ENCODE results near the gene PIP5K1C.
A peak's percentile ranks its signal among the peaks of the same experiment; 100 is the strongest.
"Not testable (repeated sequence)": the region's sequence is repeated elsewhere in the genome, so short reads cannot be mapped to it uniquely, and the experiment has no call there.

PIP5K1C gene

GRCh38 chr19:3661284-3662238 is 38.7 kb downstream of the PIP5K1C start:
- no peak for DNase-seq (ENCODE audit: low spot score)

GRCh38 chr19:3660493-3661219 is 39.6 kb downstream of the PIP5K1C start:
- DNase-seq (ENCODE audit: low spot score), result no peak

- DNase-seq (ENCODE audit: low spot score), result no peak
These were observed 40.5 kb downstream of the PIP5K1C start for GRCh38 chr19:3659746-3660112.

- DNase-seq (ENCODE audit: low spot score), result no peak
These were observed 41.2 kb downstream of the PIP5K1C start for GRCh38 chr19:3658870-3659745.

- DNase-seq (ENCODE audit: low spot score), result no peak
These were observed 42.0 kb downstream of the PIP5K1C start for GRCh38 chr19:3658004-3658869.

GRCh38 chr19:3657395-3657769 is 42.9 kb downstream of the PIP5K1C start:
- DNase-seq (ENCODE audit: low spot score), result no peak

GRCh38 chr19:3656747-3657394 is 43.4 kb downstream of the PIP5K1C start:
- peak; percentile 37 for DNase-seq (ENCODE audit: low spot score)

- peak; percentile 25 for DNase-seq (ENCODE audit: low spot score)
These were observed 44.1 kb downstream of the PIP5K1C start for GRCh38 chr19:3656073-3656746.

GRCh38 chr19:3655402-3656072 is 44.7 kb downstream of the PIP5K1C start:
- peak; percentile 49 for DNase-seq (ENCODE audit: low spot score)

- peak; percentile 62 for DNase-seq (ENCODE audit: low spot score)
These were observed 46.3 kb downstream of the PIP5K1C start for GRCh38 chr19:3653865-3654513.

GRCh38 chr19:3653081-3653795 is 47.0 kb downstream of the PIP5K1C start:
- DNase-seq (ENCODE audit: low spot score), result no peak

GRCh38 chr19:3652422-3652821 is 47.8 kb downstream of the PIP5K1C start:
- DNase-seq (ENCODE audit: low spot score), result no peak

GRCh38 chr19:3651684-3652083 is 48.6 kb downstream of the PIP5K1C start:
- no peak for DNase-seq (ENCODE audit: low spot score)

GRCh38 chr19:3649888-3650287 is 50.4 kb downstream of the PIP5K1C start:
- DNase-seq (ENCODE audit: low spot score), result no peak

GRCh38 chr19:3648037-3648905 is 52.0 kb downstream of the PIP5K1C start:
- no peak for DNase-seq (ENCODE audit: low spot score)

- DNase-seq (ENCODE audit: low spot score), result not testable (repeated sequence)
These were observed 53.2 kb downstream of the PIP5K1C start for GRCh38 chr19:3647102-3647501.

- no peak for DNase-seq (ENCODE audit: low spot score)
These were observed 53.8 kb downstream of the PIP5K1C start for GRCh38 chr19:3646336-3647092.
